MG63 (cell line): ENCODE measurements around the gene SMARCAD1. TPM values are rescaled to one million over a fixed set of nuclear protein-coding genes. Genes with fewer than 3 reads are reported as not detected.
"Not testable (repeated sequence)": the region's sequence is repeated elsewhere in the genome, so short reads cannot be mapped to it uniquely, and the experiment has no call there.

Experiments used
- DNase-seq: peaks from one replicate; pipeline ENCODE4 v3.0.0-alpha.2; 2020
- H3K27me3 ChIP-seq: fragments of 250-450 bp; sonication (Bioruptor Pico); 2 replicates; pipeline ENCODE4 v1.5.1; 2020; ENCODE audit warnings: mild to moderate bottlenecking, moderate library complexity
- H3K36me3 ChIP-seq: fragments of 250-450 bp; sonication (Bioruptor Pico); 2 replicates; pipeline ENCODE4 v1.5.1; 2020; ENCODE audit warnings: mild to moderate bottlenecking, moderate library complexity
- H3K4me3 ChIP-seq: fragments of 250-450 bp; sonication (Bioruptor Pico); 2 replicates; pipeline ENCODE4 v1.5.1; 2020; ENCODE audit warnings: mild to moderate bottlenecking, moderate library complexity
- H3K9me3 ChIP-seq: fragments of 250-450 bp; sonication (Bioruptor Pico); 2 replicates; pipeline ENCODE4 v1.5.1; 2020; ENCODE audit warnings: mild to moderate bottlenecking, moderate library complexity
- total RNA-seq: library from RNA; depleted of rRNA; stranded (reverse); fragments of >200 nt; shearing (Covaris generic); gene quantifications from 2 replicates; pipeline ENCODE4 v1.2.3, GENCODE V29; 2014; ENCODE audit warnings: low replicate concordance

SMARCAD1 gene
- total RNA-seq, 1 experiment from 2014 or later: 6.1 TPM

DNA sequence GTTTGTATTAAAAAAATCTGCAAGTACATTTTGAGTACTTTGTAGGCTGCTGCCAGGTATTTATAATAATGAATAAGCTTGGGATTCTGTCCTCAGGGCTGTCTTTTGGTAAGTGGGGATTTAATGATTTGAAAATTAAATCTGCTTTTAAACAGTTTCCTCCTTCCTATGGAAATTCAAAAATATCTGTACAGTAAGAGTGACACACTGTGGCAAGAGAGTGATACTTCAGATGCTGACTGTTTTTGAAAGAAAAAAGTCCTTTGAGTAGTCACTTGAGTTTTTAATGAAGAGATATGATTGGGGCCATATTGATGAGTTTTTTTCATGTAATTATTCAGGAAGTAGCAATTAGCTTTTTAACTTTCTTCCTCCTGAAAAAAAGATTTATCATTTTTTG lies 49.2 kb downstream of the SMARCAD1 start:
- Histone ChIP-seq H3K36me3 (peaks cover 12% of the 10 kb centered on the region), H3K9me3 (no peaks in the 10 kb centered on the region), H3K27me3 (no peaks in the 10 kb centered on the region), H3K4me3 (no peak overlapping the region)
- no peak for DNase-seq

DNA sequence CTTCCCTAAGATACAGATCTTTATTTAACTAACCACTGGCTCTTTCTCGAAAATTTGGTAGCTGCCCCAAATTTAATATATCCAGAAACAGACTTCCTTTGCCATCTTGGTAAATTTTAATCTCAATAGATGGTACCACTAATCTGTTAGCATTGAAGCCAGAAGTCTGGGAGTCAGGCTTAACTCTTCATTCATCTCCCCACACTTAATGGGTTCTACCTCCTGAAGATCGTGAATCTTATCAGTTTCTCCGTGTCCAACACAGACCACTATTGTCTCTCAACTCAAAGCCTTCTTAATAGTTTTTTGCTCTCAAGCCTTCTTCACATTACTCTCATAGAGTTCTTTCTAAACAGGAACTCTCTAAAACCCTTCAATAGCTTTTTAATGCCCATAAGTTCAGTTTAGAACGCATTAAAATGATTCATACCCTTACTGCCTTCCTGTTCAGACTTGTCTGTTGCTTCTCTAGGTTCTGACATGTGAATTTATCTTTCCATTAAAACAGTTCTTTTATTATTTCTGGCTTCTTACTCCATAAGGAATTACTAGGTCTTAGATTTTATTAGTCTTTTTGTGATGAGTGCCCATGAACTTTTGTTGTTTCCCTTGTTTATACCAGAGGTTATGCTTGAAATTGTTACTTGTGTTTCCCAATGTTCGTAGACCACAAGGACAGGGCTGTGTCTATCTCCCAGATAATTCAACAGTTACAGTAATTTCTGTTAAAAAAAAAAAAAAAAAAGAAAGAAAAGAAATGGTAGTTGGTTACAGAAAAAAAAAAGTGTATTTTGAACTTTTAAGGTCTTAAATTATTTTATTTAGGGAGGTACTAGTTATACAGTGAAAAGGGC lies 54.7 kb downstream of the SMARCAD1 start:
- Histone ChIP-seq H3K4me3 (no peak overlapping the region), H3K27me3 (no peaks in the 10 kb centered on the region), H3K9me3 (no peaks in the 10 kb centered on the region), H3K36me3 (peaks cover 2% of the 10 kb centered on the region; the same call in 1 of the 2 replicates)
- no peak for DNase-seq

- Histone ChIP-seq H3K4me3 (no peak overlapping the region), H3K9me3 (no peaks in the 10 kb centered on the region), H3K27me3 (no peaks in the 10 kb centered on the region), H3K36me3 (peaks cover 9% of the 10 kb centered on the region)
- DNase-seq: no peak
These were observed 59.4 kb downstream of the SMARCAD1 start for GRCh38 chr4:94267037-94267436.

DNA sequence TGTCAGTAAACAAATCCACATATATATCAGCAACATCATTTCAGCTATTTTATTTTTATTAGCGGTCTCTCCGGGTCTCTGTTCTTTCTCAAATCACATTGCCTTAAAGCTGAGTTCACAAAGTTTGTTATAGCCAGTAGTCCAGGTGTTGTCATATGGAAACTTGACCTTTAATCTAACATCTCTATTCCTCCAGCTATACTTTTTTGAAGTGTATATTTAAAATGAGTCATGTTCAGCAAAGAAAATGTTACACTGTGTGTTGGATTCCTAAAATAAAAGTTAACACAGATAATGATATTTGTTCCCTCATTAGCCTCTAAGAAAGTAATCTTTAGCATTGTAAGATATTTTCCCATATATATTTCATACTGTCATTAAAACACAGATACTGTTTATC lies 63.6 kb downstream of the SMARCAD1 start:
- no peak for DNase-seq
- Histone ChIP-seq H3K9me3 (no peaks in the 10 kb centered on the region), H3K36me3 (peaks cover 19% of the 10 kb centered on the region), H3K4me3 (no peak overlapping the region), H3K27me3 (no peaks in the 10 kb centered on the region)

- Histone ChIP-seq H3K4me3 (no peak overlapping the region), H3K9me3 (no peaks in the 10 kb centered on the region), H3K27me3 (no peaks in the 10 kb centered on the region), H3K36me3 (peaks cover 32% of the 10 kb centered on the region)
- no peak for DNase-seq
These were observed 67.2 kb downstream of the SMARCAD1 start for GRCh38 chr4:94274912-94275311.

DNA sequence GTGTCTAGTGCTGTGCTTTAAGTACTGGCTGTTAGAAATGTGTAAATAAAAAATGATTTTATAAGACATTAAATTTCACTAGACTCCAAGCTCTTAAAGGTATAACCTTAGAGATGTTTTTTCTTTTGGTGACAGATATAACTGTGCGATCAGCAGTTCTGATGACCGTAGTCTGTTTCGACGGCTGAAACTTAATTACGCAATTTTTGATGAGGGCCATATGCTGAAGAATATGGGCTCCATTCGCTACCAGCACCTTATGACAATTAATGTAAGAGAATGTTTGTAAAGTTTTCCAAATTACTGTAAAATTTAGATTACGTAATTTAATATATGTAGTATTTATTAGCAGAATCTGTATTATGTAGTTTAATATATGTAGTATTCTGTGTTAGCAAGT lies 68.5 kb downstream of the SMARCAD1 start:
- H3K36me3 ChIP-seq: peaks cover 35% of the 10 kb centered on the region
- no peak for DNase-seq

DNA sequence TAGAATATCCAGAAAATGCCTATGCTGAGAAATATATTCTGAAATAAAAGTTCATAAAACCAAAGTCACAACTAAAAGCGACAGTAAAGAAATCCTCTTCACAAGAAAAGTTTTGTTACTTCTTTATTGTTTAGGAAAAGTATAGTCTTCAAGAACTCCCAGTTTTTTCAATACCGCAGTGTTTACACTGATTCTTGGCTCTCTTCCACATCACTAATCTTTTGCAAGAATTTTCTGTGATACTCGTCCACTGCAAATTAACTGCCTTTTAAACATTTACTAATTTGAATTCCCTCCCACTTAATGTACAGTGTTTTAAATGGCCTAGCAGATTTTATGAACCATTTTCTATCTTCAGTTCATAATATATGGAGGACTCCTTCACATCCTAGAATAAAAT lies 69.9 kb downstream of the SMARCAD1 start:
- H3K27me3 ChIP-seq: no peaks in the 10 kb centered on the region
- no peak overlapping the region for H3K4me3 ChIP-seq
- H3K9me3 ChIP-seq: no peaks in the 10 kb centered on the region
- DNase-seq: no peak
- H3K36me3 ChIP-seq: peaks cover 37% of the 10 kb centered on the region

More for the DNA sequence above, 68.5 kb downstream of the SMARCAD1 start:
- no peaks in the 10 kb centered on the region for H3K9me3 ChIP-seq
- no peak overlapping the region for H3K4me3 ChIP-seq
- H3K27me3 ChIP-seq: no peaks in the 10 kb centered on the region

DNA sequence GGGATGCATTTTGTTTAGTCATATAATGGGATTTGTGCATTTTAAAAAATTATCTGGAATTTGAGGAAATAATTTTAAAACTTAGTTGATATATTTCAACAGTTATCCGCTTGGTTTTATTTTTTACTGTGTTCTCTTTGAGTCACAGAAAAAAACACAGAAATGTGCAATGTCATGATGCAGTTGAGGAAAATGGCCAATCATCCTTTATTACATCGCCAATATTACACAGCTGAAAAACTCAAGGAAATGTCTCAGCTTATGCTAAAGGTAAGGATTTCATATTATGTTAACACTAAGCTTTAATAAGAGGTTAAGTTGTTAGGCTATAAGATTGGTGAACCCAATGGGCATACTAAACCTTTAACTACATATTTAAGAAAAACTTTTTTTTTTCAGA lies 71.1 kb downstream of the SMARCAD1 start:
- Histone ChIP-seq H3K36me3 (peaks cover 38% of the 10 kb centered on the region), H3K9me3 (no peaks in the 10 kb centered on the region), H3K4me3 (no peak overlapping the region), H3K27me3 (no peaks in the 10 kb centered on the region)
- DNase-seq: no peak

GRCh38 chr4:94284889-94285288 lies 77.2 kb downstream of the SMARCAD1 start:
- DNase-seq: no peak
- no peak overlapping the region for H3K4me3 ChIP-seq
- H3K27me3 ChIP-seq: no peaks in the 10 kb centered on the region
- H3K9me3 ChIP-seq: no peaks in the 10 kb centered on the region
- peaks cover 26% of the 10 kb centered on the region for H3K36me3 ChIP-seq

GRCh38 chr4:94285666-94286065 lies 78.0 kb downstream of the SMARCAD1 start:
- Histone ChIP-seq H3K4me3 (no peak overlapping the region), H3K9me3 (no peaks in the 10 kb centered on the region), H3K27me3 (no peaks in the 10 kb centered on the region), H3K36me3 (peaks cover 21% of the 10 kb centered on the region)
- DNase-seq: no peak

- Histone ChIP-seq H3K4me3 (no peak overlapping the region), H3K36me3 (peaks cover 6% of the 10 kb centered on the region; the same call in 1 of the 2 replicates), H3K9me3 (no peaks in the 10 kb centered on the region), H3K27me3 (no peaks in the 10 kb centered on the region)
- no peak for DNase-seq
These were observed 82.6 kb downstream of the SMARCAD1 start for GRCh38 chr4:94290245-94290644.

- H3K4me3 ChIP-seq, H3K36me3 ChIP-seq, DNase-seq, H3K9me3 ChIP-seq, H3K27me3 ChIP-seq: not testable (repeated sequence)
These were observed 86.3 kb downstream of the SMARCAD1 start for GRCh38 chr4:94293981-94294380.

DNA sequence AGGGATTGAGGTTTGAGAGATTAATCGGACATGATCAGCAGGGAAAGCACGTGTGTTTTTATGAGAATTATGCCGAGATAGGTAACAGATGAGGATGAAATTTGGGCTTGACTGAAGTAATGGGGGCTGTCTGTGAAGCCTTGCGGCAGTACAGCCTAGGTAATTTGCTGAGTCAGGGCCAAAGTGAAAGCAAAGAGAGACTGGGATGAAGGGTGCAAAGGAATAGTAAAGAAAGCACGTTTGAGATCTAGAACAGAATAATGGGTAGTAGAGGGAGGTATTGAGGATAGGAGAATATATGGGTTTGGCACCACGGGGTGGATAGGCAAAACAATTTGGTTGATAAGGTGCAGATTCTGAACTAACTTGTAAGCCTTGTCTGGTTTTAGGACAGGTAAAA lies 87.8 kb downstream of the SMARCAD1 start:
- not testable (repeated sequence) for DNase-seq, H3K27me3 ChIP-seq, H3K9me3 ChIP-seq, H3K4me3 ChIP-seq, H3K36me3 ChIP-seq

DNA sequence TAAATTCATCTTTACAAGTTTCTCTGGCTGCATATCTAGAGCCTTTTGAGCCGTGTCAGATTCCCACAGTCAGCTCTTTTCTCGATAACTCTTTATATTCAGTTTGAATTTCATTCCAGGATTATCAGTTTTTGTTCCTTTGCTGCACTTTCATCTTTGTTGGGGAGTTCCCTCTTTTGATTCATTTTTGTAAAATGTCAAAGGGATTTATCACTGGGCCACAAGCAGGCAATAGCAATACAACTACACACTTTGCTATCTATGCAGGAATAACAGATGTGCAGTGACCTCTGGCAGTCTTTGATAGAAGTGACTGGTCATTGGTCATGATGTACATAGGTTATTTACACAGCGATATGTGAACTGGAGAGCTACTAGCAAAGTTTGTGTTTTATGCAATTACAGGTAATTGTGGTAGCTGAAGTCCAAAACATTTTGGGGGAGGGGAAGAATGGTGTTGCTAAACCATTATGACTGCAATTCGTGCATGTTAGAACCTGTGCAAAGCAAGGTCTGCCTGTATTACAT lies 91.1 kb downstream of the SMARCAD1 start:
- DNase-seq: no peak
- H3K9me3 ChIP-seq: no peaks in the 10 kb centered on the region
- H3K27me3 ChIP-seq: no peaks in the 10 kb centered on the region
- H3K36me3 ChIP-seq: no peaks in the 10 kb centered on the region
- H3K4me3 ChIP-seq: no peak overlapping the region

DNA sequence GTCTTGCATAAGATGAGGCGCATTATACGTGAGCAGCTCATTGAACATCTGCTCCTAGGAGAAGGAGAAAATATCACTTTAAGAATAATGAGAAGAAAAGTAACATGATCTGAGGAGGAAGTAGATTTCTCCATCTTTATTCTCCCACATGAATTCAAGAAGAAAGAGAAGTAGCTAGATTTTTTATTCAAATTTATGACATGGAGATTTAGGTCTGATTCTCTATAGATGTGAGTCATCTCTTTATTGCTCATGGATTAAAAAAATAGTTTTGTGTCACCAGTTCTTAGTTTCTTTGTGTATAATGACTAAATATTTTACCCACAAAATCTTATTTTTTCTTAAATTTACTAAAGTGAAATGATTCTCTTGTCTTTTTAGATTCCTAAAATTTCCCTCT lies 94.5 kb downstream of the SMARCAD1 start:
- H3K9me3 ChIP-seq: no peaks in the 10 kb centered on the region
- no peak for DNase-seq

GRCh38 chr4:94304365-94304971 lies 96.8 kb downstream of the SMARCAD1 start:
- no peaks in the 10 kb centered on the region for H3K9me3 ChIP-seq
- no peaks in the 10 kb centered on the region for H3K27me3 ChIP-seq
- no peak overlapping the region for H3K4me3 ChIP-seq
- DNase-seq: no peak
- no peaks in the 10 kb centered on the region for H3K36me3 ChIP-seq

More for the DNA sequence above, 94.5 kb downstream of the SMARCAD1 start:
- H3K36me3 ChIP-seq: no peaks in the 10 kb centered on the region
- no peaks in the 10 kb centered on the region for H3K27me3 ChIP-seq
- H3K4me3 ChIP-seq: no peak overlapping the region

GRCh38 chr4:94305466-94306225 lies 98.0 kb downstream of the SMARCAD1 start:
- H3K36me3 ChIP-seq: no peaks in the 10 kb centered on the region
- H3K9me3 ChIP-seq: no peaks in the 10 kb centered on the region
- H3K27me3 ChIP-seq: no peaks in the 10 kb centered on the region
- no peak for DNase-seq
- no peak overlapping the region for H3K4me3 ChIP-seq
